Measurements from ENCODE around the gene NDUFS2. TPM values are rescaled to one million over a fixed set of nuclear protein-coding genes. Genes with fewer than 3 reads are reported as not detected.

The NDUFS2 gene
- total and polyA plus RNA-seq, 9 of the 15 experiments (the other 6 are each of a cell fraction or from before 2014, with no cell fraction given) = 70.0 to 176 (median 141) TPM

- TF ChIP-seq ZNF609 (CRISPR knock-in tag; IDR thresholded peaks at IDR 0.05; ENCODE audit: borderline replicate concordance) (peak; percentile 66; the same call in 1 of the 2 replicates), PPARD (CRISPR knock-in tag; IDR thresholded peaks at IDR 0.05) (no peak), ZNF124 (CRISPR knock-in tag; IDR thresholded peaks at IDR 0.05) (no peak), SMAD4 (CRISPR knock-in tag; conservative IDR thresholded peaks at IDR 0.05) (peak; percentile 57; the same call in 1 of the 2 replicates), PHF8 (IDR thresholded peaks at IDR 0.05; ENCODE audit: borderline replicate concordance, low read length) (peak; percentile 86; the same call in 1 of the 2 replicates), CBFA2T2 (conservative IDR thresholded peaks at IDR 0.05) (no peak), IRF9 (tag; IDR thresholded peaks at IDR 0.05) (no peak), POLR2H (tag; IDR thresholded peaks at IDR 0.05; ENCODE audit: low read depth) (peak; percentile 90), TAF7 (tag; IDR thresholded peaks at IDR 0.05) (peak; percentile 97), TOE1 (IDR thresholded peaks at IDR 0.05; ENCODE audit: borderline replicate concordance) (peak; percentile 68; the same call in 1 of the 2 replicates), TOE1 (CRISPR knock-in tag; IDR thresholded peaks at IDR 0.05; ENCODE audit: borderline replicate concordance, low read depth) (no peak), COPS2 (conservative IDR thresholded peaks at IDR 0.05) (no peak), SRSF9 (IDR thresholded peaks at IDR 0.05; ENCODE audit: borderline replicate concordance, low read depth, low read length) (no peak), RCOR1 (IDR thresholded peaks at IDR 0.05; ENCODE audit: borderline replicate concordance in 1 of 2, low read depth in 2 of 2, low read length in 2 of 2) (no peak), POLR2AphosphoS5 (IDR thresholded peaks at IDR 0.05; ENCODE audit: control insufficient read depth, insufficient read depth, low read depth, low read length) (peak; percentile 93), MAZ (CRISPR knock-in tag; conservative IDR thresholded peaks at IDR 0.05 in 1 of 2, IDR thresholded peaks at IDR 0.05 in 1 of 2) (peak in 1 of 2 experiments; percentile 44; a peak in 1 of 4 replicates), ZFPM2 (CRISPR knock-in tag; IDR thresholded peaks at IDR 0.05) (no peak), PML (IDR thresholded peaks at IDR 0.05; ENCODE audit: low read length) (no peak; the same call in 1 of the 2 replicates), GATAD2B (IDR thresholded peaks at IDR 0.05; ENCODE audit: borderline replicate concordance) (0 out of 2 replicates have a peak, but pooled peaks have one; percentile 29), ZNF511 (CRISPR knock-in tag; IDR thresholded peaks at IDR 0.05) (no peak)
These were observed 48.4 kb upstream of the NDUFS2 start, which contains the start of gene UFC1 (continued) for GRCh38 chr1:161153682-161154337.
